Stimulated activated CD8-positive, alpha-beta memory T cell treated with anti-CD3 and anti-CD28 coated beads, Interleukin-15, amount 100 ng/mL, for 4 hours (primary cell): ENCODE measurements around the gene BANP.
"Not testable (repeated sequence)": the region's sequence is repeated elsewhere in the genome, so short reads cannot be mapped to it uniquely, and the experiment has no call there.

Experiments
- DNase-seq, 2 donors: peaks; one replicate each; pipeline ENCODE4 v3.0.0-alpha.2; 2020; ENCODE audit warnings: low read depth in 2 of 2

BANP gene, protein sequence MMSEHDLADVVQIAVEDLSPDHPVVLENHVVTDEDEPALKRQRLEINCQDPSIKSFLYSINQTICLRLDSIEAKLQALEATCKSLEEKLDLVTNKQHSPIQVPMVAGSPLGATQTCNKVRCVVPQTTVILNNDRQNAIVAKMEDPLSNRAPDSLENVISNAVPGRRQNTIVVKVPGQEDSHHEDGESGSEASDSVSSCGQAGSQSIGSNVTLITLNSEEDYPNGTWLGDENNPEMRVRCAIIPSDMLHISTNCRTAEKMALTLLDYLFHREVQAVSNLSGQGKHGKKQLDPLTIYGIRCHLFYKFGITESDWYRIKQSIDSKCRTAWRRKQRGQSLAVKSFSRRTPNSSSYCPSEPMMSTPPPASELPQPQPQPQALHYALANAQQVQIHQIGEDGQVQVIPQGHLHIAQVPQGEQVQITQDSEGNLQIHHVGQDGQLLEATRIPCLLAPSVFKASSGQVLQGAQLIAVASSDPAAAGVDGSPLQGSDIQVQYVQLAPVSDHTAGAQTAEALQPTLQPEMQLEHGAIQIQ

DNA sequence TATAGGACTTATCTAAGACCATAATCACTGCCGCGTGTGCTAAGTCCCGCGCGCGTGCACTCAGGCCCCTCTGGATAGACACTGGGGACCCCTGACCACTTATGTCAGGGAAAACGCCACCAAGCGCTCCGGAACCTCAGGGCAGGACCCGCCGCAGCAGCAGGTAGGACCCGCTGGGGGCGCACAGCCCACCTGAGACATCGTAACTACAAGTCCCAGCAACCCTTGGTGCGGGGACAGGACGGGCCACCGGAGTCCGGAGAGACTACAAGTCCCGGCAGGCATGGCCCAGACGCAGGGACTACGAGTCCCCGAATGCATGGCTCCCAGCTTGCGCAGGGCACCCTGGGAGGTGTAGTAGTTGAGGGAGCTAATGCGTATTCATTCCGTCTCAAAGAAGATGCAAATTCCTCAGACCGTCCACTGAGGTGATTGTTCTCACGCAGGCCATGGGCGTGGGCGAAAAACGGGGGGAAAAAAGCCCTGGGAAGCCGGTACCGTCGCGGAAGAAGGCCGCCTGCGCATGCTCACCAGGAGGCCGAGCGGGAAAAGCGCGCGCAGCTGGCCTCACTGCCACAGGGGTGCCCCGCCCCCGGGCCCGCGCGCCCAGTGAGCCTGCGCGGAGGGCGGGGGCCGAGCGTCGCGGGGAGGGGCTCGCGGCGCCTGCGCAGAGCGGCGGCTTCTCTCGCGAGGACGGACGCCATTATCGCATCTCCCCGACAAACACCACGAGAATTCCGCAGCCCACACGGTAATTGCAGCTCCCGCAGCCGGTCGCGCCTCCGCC, at the start of gene BANP:
BANP (plus strand) TSS at position 670 of the 787 bp plus-strand sequence. CDS start 23,682 bp downstream, outside the sequence.
- peak; percentile 93 to 97 for DNase-seq

DNA sequence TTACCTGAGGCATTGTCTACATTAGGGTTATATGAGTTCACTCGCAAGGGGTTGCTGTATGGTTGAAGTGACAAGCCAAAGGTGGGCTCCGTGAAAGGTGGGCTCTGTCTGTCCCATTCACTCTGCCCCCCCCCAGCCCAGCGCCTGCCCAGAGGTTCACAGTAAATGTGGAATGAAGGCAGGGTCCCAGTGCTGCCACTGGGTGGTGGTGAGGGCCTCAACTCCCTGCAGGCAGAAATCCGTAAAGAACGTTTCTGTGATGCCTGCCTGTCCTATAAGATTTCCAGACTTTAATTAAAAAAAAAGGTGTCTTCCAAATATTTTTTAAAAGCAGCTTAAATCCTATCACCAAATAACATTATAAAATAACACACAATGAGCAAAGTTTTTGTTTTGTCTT, 46.3 kb upstream of the BANP start:
- DNase-seq: not testable (repeated sequence)

DNA sequence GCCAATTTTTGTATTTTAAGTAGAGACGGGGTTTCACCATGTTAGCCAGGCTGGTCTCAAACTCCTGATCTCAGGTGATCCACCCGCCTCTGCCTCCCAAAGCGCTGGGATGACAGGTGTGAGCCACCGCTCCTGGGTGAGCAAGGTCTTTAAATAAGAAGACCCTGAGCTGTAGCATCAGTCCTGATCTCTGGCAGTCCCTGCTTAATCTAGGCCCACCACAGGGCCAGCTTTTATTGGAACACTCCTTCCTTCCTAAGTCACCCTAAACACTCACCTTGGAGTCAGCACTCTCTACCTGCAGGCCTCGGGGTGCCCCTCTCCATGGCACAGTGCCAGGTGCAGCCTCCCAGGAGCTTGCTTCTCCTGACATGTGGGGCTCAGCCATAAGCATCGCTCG, 45.7 kb upstream of the BANP start:
- not testable (repeated sequence) for DNase-seq

DNA sequence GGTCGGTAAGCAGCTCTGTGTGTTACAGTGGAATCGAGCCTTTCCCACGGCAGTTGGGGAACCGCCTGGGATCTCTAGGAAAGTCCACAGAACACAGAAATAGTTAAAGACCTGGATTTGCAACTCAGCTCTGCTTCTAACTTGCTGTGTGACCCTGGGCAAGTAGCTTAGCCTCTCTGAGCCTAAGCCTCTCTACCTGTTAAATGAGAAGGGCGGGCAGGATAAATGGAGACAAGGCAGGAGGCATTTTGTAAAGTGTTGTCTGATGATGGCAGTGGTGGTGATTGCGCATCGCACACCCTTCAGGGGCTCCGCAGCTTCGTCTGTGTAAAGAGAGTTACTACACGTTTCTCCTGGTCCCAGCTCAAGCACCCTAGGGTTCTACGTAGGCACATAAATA, 43.1 kb upstream of the BANP start:
- not testable (repeated sequence) for DNase-seq

DNA sequence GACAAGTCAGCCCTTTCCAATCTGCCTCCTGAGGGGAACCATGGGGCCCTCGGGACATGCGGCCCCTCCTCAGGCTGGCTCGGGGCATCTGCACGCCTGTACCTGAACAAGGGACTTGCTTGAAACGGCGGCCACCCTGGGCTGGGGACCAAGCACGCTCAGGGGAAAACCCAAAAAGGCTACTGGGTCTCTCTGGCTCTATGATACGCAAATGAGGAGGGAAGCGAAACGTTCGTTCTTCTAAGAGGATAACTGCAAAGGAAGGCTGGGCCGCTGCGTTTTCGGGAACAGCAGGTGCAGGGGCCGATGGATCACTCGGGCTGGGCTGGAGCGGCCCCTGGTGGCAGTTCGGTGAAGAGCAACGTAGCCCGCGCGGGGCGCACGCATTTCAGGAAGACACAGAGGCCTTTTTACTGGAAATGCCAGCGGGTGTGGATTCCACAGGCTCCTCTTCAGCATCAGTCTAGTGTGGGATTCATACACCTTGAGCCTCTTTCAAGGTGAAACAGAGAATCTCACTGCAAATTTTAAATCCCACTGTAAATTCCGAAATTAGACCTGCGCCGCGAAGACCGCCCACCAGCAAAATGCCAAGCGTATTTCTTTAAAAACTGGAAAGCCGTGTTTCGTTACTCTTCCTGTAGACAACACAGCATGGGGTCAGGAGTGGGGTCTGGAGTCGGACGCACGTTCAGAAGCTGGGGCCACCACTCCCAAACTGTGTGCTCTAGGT, 41.9 kb upstream of the BANP start:
- peak; percentile 62 to 64 for DNase-seq

DNA sequence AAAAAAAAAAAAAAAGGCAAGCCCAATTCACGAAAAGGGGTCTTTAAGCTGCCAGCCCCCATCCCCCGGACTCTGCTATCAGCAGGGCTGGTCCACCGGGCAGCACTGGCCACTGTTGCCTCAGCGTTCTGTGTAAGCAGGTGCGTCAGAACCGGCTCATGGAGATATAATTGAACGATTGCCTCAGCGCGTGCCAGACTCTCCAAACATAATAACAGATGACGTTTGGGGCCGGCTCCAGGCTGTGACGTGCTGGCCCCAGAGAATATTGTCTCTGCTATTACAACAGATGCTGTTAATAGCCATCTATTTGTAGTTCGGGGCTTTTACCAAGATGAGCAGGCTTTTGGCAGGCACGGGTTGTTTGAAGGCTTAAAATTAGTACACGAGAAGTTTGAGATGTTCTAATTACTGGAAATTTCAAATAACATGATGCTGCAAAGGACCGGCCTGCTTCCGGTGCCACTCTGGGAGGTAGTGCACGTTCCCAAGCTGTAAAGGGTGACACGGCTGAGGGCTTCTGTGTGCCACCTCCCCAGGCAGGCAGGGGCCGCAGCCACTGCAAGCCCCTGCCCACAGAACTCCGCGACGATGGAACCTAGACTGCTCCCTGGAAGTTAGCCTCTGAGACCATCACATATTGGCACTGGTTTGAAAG, 40.0 kb upstream of the BANP start:
- DNase-seq: not testable (repeated sequence)

DNA sequence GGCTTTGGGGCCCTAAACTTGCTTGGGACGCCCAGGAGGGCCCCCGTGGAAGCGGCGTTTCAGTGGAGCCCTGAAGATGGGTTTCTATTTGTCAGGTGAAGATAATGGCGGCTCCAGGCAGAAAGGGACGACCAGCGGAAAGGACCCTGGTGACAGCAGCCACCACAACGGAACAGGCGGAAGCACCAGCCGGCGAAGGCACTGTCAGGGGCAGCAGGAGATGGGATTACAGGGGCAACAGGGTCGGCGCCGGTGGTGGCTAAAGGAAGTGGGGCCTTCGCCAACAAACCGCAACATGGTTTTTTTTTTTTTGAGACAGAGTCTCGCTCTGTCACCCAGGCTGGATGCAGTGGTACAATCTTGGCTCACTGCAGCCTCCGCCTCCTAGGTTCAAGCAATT, 38.5 kb upstream of the BANP start:
- DNase-seq: not testable (repeated sequence)

DNA sequence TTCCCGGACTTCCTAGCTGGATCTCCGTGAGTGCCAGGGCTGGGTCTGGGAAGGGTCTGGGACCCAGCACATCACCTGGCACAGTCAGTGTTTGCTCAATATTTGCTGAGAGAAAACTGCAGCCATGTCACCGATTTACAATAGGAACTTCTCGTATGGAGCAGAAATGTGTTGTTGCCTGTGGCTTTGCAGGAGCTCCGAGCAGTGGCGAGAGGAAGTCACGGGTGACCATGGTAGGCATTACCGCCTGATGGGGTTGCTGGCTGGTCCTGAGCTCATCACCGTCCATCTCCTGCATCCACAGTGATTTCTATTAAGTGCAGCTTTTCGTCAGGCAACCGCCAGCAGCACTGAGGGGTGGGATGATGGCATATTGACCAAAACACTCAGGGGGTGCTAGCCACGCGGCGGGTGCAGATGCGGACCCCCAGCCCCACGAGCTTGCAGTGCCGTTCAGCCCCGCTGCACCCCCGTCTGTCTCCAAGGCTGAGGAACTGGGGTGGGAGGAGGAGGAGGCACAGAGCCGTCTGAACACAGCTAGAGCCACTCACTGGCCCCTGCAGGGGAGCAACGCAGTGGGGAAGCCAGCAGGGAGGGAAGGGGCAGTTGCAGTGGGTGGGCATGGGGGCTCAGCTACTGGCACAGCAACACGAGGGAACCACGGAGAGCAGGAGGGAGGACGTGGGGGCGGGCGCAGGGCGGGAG, 37.1 kb upstream of the BANP start:
- DNase-seq: not testable (repeated sequence)

DNA sequence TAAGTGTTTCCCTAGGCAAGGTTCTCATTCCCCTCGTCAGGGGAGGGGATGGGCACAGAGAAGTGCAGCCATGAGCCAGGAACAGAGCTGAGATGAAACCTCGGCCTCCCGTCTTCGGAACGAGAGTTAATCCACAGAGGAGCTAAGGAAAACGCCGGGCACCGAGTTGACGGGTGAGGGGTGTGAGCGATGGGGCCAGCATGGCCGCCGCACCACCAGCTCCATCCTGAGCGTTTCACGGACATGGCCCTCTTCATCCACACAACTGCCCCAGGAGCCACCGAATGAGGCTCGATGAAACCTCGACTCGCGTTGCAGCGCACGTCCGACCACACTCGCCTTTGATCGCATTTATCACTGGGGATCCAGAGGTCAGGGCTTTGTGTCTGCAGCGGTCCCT, 36.4 kb upstream of the BANP start:
- no peak for DNase-seq

DNA sequence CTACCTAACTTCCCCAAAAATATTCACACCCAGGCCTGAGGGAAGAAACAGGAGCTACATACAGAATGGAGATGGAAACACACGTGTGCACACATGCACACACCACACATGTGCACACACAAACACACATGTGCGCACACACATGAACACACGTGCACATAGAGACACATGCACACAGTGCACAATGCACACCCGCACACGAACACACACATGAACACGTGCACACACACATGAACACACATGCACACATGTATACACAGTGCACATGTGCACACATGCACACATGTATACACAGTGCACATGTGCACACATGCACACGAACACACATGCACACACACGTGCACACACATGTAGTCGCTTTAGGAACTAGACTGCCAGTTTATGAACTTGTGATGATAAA, 33.7 kb upstream of the BANP start:
- DNase-seq: no peak

DNA sequence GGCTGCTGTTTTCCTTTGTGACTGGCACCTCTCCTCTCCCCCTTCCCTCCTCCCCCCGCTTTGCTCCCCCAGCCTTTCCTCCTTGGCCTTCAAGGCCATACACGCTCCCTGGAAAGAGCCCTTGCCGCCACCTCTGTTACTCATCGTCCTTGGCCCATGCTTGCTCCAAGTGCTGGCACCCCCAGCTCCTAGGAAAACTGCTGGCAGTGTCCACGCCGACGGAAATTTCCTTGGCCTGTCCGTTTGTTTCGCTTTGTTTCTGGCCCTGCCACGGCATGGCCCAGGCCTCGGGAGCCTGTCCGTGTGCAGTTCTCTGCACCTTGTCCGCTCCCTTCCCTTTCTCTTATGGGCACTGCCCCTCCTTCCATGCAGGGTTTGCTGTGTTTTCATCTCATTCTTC, 32.9 kb upstream of the BANP start:
- DNase-seq: no peak

DNA sequence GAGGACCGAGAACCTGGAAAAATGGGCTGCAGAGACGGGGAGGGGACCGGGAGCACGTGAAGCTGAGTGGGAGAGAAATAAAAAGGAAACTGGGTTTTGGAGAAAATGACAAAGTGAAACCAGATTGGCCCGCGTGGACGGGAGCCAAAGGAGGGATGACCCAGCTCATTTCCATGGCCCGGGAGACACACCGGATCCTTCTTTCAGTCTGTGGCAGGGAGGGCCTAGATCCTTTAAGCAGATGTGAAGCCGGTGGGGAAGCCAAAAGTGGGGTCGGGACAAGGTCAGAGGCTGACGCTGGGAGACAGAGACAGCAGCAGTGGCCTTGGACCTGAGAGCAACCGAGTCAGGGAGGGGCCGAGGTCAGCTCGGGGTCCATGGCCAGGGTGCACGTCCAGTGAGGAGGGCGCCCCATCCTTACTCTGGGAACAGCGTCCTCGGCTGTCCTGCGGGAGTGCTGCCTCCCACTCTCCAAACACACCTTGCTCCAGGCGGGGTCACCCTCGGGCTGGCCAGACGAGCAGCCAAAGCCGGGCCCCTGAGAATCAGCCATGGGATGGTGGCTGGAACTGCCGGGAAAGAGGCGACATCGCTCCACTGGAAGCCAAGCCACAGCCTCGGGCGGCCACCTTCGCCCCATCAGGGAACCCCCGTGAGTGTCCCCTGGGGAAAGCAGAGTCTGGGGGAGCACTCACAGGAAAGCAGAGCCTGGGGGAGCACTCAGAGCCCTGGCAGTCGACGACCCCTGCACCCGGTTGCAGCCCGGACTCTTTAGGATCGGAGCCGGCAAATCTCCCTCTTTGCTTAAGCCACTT, 32.2 kb upstream of the BANP start:
- DNase-seq: no peak

DNA sequence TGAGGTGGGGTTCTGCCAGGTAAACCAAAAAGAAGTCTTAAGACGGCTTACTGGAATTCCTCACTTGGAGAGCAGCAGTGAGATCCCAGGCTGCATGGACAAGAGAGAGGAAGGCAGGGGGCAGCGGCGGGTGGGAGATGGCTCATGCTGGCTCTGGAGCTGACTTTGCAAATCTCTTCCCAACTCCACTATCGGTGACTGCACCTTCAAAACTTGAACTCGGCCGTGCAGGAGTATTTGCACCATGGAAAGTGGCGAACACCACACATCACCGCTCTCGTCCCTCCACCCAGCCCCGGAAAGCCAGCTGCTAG, 31.6 kb upstream of the BANP start:
- DNase-seq: no peak

DNA sequence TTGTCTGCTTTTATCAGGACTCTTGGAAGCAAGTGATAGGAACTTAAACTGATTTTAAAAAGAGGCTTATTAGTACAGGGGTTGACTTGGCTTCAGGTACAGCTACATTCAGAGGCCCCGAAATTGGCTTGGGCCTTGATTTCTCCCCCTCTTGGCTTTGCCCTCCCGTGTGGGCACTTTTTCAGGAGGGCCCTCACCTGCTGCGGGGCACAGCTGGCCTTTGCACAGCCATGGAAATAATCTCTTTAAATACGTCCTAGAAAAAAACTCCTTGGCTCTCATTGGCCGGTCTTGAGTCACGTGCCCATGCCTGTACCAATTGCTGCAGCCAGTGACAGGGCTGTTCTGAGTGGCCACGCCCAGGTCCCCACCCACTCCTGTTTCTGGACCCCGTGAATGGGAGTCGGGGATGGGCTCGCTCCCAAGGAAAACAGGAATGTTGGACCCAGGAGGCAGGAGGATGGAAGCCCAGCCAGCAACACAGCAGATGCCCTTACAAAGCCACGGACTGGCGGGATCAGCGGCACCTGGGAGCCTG, 29.9 kb upstream of the BANP start:
- no peak for DNase-seq

DNA sequence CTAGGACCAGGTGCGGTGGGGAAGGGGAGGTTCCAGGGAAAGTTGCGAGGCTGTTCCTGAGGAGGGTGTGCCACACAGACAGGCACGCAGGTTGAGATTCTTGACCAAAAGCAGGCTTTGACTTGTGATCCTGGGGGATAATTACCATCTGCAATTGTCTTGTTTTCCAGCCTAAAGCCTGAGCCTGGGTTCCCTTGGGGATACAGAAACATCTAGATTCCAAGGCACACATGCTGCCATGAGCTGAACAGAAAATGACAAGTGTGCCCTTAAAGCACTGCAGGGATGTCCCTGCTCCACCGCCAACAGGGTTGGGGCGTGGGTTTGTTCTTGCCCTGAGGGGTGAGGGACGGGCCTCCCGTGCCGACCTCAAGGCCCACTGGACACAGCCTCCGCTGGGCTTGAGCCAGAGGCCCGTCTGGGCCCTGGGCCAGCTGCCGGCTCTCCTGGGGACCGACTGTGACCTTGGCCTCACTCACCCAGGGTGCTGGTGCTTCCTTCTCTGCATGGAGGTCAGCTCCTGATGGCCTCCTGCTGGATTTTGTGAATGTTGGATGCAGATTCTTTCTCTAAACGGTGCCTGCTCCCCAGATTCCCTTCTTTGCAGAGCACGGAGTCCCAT, 28.9 kb upstream of the BANP start:
- no peak for DNase-seq

DNA sequence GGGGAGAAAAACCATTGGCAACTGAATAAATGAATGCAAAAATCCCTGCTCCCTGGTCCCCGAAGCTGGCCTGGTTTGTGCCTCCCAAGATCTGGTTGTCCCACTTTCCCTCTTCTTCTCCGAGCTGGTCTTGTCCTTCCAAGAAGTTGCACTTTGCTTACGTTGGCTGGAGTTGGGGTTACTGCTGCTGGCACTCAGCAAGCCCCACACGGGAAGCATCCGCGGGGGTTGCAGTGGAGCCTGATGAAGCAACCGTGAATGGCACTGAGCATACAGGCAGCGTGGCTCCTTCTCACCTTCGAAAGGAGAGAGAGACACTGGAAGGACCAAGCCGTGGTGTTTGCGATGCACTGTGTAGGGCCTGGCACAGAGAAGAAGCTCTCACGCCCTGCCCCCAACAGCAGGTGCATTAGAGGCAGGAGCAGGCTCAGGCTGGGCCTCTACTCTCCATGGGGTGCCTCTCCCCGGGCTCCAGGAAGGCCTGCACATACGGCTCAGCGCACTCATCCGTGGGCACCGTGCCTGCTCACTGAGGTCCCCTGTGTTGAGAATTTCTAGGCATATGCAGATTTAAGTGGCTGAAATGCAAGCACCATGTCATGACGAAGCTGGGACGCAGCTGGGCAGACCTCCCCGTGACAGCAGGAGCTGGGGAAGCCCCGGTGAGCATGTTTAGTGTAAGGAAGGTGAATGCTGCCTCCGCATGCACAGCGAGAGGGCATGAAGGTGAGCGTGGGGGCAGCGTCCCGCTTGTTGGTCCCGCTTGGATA, 27.0 kb upstream of the BANP start:
- no peak for DNase-seq

DNA sequence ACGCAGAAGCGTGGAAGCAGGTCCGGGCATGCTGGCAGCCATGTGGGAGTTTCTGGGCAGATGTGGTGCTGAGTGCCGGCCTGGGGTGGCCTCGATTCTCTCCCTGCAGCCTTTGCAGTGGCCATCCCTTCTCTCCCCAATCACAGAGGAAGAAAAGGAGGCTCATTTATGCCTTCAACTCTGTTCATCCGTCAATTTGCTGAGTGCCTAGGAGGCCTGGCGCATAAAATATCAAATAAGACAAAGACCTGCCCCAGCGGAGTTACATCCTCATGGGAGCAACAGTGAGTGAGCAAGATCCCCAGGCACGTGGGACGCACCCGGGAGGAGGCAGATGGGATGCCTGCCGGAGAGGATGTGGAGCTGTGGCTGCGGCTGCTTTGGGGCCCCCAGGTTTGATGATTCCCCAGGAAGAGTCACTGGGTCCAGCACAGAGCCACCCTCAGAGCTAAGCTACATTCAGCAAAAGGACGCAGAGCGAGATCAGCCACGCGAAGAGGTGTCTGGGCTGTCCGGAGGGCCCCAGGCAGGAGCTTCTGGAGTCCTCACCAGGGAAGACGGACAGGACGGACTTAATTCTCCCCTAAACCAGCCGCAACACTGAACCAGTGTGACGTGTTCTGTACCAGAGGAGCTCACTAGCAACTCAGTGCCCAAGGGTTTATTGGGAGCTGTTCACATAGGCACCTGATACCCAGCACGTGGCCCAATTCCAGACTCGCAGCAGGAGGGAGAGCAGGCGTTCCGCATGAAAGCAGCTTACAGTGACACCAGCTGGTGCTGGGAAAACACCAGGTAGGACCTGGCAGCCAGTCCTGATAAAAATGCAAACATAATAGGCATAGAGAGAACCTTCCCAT, 26.2 kb upstream of the BANP start:
- DNase-seq: no peak
